Right atrium auricular region (tissue), 2 donors: ENCODE measurements around the gene CYP39A1. TPM values are rescaled to one million over a fixed set of nuclear protein-coding genes. Genes with fewer than 3 reads are reported as not detected.

ENCODE experiments used
- DNase-seq: peaks from one replicate; pipeline ENCODE4 v3.0.0-alpha.2; 2019; ENCODE audit warnings: low spot score
- H3K27ac ChIP-seq, 2 donors: fragments of 200-600 bp; sonication (generic); 1 replicate in 1 of 2; 2 replicates in 1 of 2; pipeline ENCODE4 v1.5.1; 2016 to 2019
- H3K27me3 ChIP-seq, 2 donors: fragments of 200-600 bp; sonication (generic); one replicate each; pipeline versions ENCODE4 v1.5.1 to v1.6.0; 2017 to 2019
- H3K36me3 ChIP-seq: fragments of 200-600 bp; sonication (generic); one replicate; pipeline ENCODE4 v1.5.1; 2016
- H3K4me1 ChIP-seq, 2 donors: fragments of 200-600 bp; sonication (generic); one replicate each; pipeline versions ENCODE4 v1.5.1 to v1.6.0; 2017 to 2019
- H3K4me3 ChIP-seq, 2 donors: fragments of 200-600 bp; sonication (generic); 1 replicate in 1 of 2; 2 replicates in 1 of 2; pipeline ENCODE4 v1.5.1; 2017 to 2019; ENCODE audit warnings: mild to moderate bottlenecking in 1 of 2, moderate library complexity in 1 of 2
- H3K9me3 ChIP-seq, 2 donors: fragments of 200-600 bp; sonication (generic); one replicate each; pipeline ENCODE4 v1.5.1; 2019
- CTCF ChIP-seq, 2 donors: fragments of 200-600 bp; sonication (generic); IDR thresholded peaks; one replicate each; pipeline ENCODE4 v1.5.1; 2019; ENCODE audit warnings: antibody characterized with exemption in 2 of 2
- total RNA-seq, 2 donors: library from RNA; depleted of rRNA; stranded (reverse); fragments of >200 nt; gene quantifications; one replicate each; pipeline ENCODE4 v1.1.0, GENCODE V29; 2016

Gene CYP39A1
- total RNA-seq, 2 donors from 2014 or later, result 6.3 to 7.0 TPM

DNA sequence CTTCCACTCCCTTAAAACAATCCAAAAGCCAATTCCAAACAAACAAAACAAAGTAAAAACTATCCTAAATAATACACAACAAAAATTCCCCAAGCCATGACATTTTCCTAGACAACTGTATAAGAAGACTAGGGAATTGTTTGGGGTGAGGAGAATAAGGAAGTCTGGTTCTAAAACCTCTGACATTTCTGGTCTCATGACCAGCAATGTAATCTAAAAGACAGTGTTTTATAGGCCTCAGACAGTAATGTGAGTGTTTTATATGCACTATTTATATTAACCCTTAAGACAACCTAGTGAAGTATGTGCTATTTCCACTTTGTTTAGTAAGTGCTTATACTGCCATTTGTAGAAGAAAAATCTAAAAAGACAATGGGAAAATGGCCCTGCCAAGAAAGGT, 148.4 kb downstream of the CYP39A1 start:
- Histone ChIP-seq H3K27me3 (no peaks in the 10 kb centered on the region), H3K36me3 (no peaks in the 10 kb centered on the region), H3K27ac (peak overlapping the region; percentile 60 to 89), H3K4me3 (no peak overlapping the region), H3K4me1 (peaks cover 0 to 56% of the 10 kb centered on the region in 2 donors), H3K9me3 (no peaks in the 10 kb centered on the region)
- no peak for DNase-seq
- TF ChIP-seq CTCF (IDR thresholded peaks at IDR 0.05), result no peak

- no peak for DNase-seq
- Histone ChIP-seq H3K4me1 (peaks cover 0 to 42% of the 10 kb centered on the region in 2 donors), H3K9me3 (no peaks in the 10 kb centered on the region), H3K4me3 (no peak overlapping the region), H3K27me3 (no peaks in the 10 kb centered on the region), H3K36me3 (no peaks in the 10 kb centered on the region), H3K27ac (peak overlapping the region; percentile 63 to 89)
- TF ChIP-seq CTCF (IDR thresholded peaks at IDR 0.05), result no peak
These were observed 150.0 kb downstream of the CYP39A1 start for GRCh38 chr6:46502486-46503119.

DNA sequence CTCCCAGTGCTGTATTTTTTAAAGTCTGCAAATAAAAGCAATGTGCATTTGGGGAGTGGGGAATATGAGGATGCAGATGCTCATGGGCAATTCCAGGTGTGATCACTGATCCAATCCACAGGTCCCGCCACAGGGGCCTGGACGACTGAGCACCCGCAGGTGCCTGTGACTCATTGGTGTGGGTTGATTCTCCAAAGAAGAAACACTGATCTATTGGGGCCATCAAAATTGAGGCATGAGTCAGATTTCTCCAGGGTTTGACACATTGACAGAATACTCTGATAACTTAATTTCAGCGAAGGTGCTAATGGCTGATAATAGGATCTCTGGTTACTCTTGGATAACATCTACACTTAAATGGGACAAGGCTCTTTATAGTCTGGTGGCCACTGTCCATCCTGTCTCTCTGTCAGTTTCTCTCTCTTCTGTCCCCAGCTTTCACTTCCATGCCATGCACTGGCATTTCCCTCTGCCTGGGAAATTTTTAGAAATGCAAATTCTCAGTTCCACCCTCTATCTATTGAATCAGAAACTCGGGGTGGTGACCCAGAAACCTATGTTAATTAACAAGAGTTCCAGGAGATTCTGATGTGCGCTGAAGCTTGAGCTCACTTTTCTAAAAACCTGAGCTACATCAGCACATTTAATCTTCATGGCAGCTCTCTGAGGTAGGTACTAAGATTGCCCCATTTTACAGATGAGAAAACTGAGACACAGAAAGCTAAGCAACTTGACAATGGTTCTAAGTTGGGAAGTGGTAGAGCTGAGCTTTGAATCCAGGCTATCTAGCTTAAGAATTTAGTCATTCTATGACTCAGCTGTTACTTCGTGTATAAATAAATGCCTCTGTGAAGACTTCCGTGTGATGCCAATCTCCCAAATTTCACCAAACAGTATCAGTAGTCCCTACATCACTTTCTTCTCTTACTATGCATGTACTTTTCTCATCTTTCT, 151.2 kb downstream of the CYP39A1 start:
- Histone ChIP-seq H3K9me3 (no peaks in the 10 kb centered on the region), H3K27me3 (no peaks in the 10 kb centered on the region), H3K27ac (peak overlapping the region in 1 of 2 donors; percentile 89), H3K36me3 (no peaks in the 10 kb centered on the region), H3K4me3 (no peak overlapping the region), H3K4me1 (peaks cover 0 to 30% of the 10 kb centered on the region in 2 donors)
- no peak for TF ChIP-seq CTCF (IDR thresholded peaks at IDR 0.05)
- DNase-seq, result no peak

DNA sequence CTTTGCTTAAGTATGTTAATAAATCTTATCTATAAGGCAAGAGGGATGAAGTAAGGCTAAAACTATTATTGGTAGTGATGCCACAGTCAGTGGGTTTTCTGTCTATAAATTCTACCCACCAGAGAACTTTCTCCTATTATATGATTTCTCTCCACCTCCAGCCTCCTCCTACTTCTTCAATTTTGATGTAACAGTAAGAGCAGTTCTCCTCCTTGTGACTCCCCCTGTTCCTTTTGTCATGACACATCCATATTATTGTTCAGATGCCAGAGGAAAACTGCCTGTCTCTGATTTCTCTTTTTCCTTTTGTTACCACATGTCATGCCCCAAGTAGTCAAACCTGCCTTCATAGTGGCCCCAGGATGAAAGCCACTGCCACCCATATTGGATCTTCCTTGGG, 152.2 kb downstream of the CYP39A1 start:
- TF ChIP-seq CTCF (IDR thresholded peaks at IDR 0.05), result no peak
- DNase-seq, result no peak
- Histone ChIP-seq H3K4me3 (no peak overlapping the region), H3K4me1 (peaks cover 0 to 22% of the 10 kb centered on the region in 2 donors), H3K27me3 (no peaks in the 10 kb centered on the region), H3K27ac (peak overlapping the region in 1 of 2 donors; percentile 3), H3K36me3 (no peaks in the 10 kb centered on the region), H3K9me3 (no peaks in the 10 kb centered on the region)

Other genes with a start within 250 kb of the CYP39A1 start
- 100 to 1,000 TPM in 1 of 2 donors, 10 to 100 TPM in 1; 96.5 to 210 TPM for gene RCAN2, start 161.4 kb downstream of the CYP39A1 start, total RNA-seq
- gene SLC25A27, start 157 bp upstream of the CYP39A1 start, total RNA-seq, result 1 to 10 TPM; 6.2 to 7.5 TPM
- gene TDRD6, start 35.1 kb upstream of the CYP39A1 start, total RNA-seq, result under 1 TPM; 0.12 to 0.37 TPM
- gene PLA2G7, start 82.6 kb upstream of the CYP39A1 start, total RNA-seq, result under 1 TPM; 0.26 to 0.63 TPM
- gene ANKRD66, start 94.1 kb upstream of the CYP39A1 start, total RNA-seq, result not detected
- gene MEP1A, start 140.6 kb upstream of the CYP39A1 start, total RNA-seq, result not detected